ENCODE data around the gene RNU6-1. TPM values are rescaled to one million over a fixed set of nuclear protein-coding genes. Genes with fewer than 3 reads are reported as not detected.

The RNU6-1 gene
- total RNA-seq, 1 donor from 2014 or later = not detected

GRCh38 chr15:67799801-67800205, 40.0 kb downstream of the RNU6-1 start:
- H3K9ac ChIP-seq = no peak overlapping the region
- H3K4me1 Mint-ChIP-seq = peaks cover 19% of the 10 kb centered on the region
- peaks cover 14% of the 10 kb centered on the region for H3K36me3 Mint-ChIP-seq
- no peak overlapping the region for H3K4me3 ChIP-seq
- H3F3A ChIP-seq (ENCODE audit: low read depth) = peaks cover 7% of the 10 kb centered on the region
- no peaks in the 10 kb centered on the region for H4K20me1 ChIP-seq (ENCODE audit: low read depth)
- peaks cover 25% of the 10 kb centered on the region for H3K4me1 ChIP-seq
- H3K27me3 ChIP-seq = no peaks in the 10 kb centered on the region
- peaks cover 2% of the 10 kb centered on the region for H3K27me3 Mint-ChIP-seq (ENCODE audit: insufficient read depth, low read depth)
- no peaks in the 10 kb centered on the region for H3K79me2 ChIP-seq (ENCODE audit: low read depth)
- H3K27ac ChIP-seq = no peak overlapping the region
- no peak overlapping the region for H2AFZ ChIP-seq (replicated peaks)
- DNase-seq (ENCODE audit: low spot score) = no peak
- H3K9me3 ChIP-seq (ENCODE audit: low read depth) = peaks cover 8% of the 10 kb centered on the region
- H3K36me3 ChIP-seq = peaks cover 6% of the 10 kb centered on the region
- H3K4me2 ChIP-seq = no peak overlapping the region
- H3K9me3 Mint-ChIP-seq = peaks cover 9% of the 10 kb centered on the region
- H3K4me3 Mint-ChIP-seq = no peak overlapping the region
- TF ChIP-seq CTCF (IDR thresholded peaks at IDR 0.05) (no peak), EZH2phosphoT487 (IDR thresholded peaks at IDR 0.05) (no peak), EZH2 (IDR thresholded peaks at IDR 0.05) (no peak)
- no peak overlapping the region for H3K27ac Mint-ChIP-seq

- H3K27me3 Mint-ChIP-seq (ENCODE audit: insufficient read depth, low read depth) = peaks cover 2% of the 10 kb centered on the region
- H3K9me3 Mint-ChIP-seq = peaks cover 14% of the 10 kb centered on the region
- Histone ChIP-seq H3F3A (ENCODE audit: low read depth) (peaks cover 7% of the 10 kb centered on the region), H3K79me2 (ENCODE audit: low read depth) (no peaks in the 10 kb centered on the region), H3K4me3 (no peak overlapping the region), H3K27me3 (no peaks in the 10 kb centered on the region), H3K27ac (no peak overlapping the region), H3K9ac (peak overlapping the region; percentile 14), H3K9me3 (ENCODE audit: low read depth) (peaks cover 8% of the 10 kb centered on the region), H3K4me2 (peak overlapping the region; percentile 41), H2AFZ (replicated peaks) (no peak overlapping the region), H3K36me3 (peaks cover 10% of the 10 kb centered on the region), H3K4me1 (peaks cover 15% of the 10 kb centered on the region), H4K20me1 (ENCODE audit: low read depth) (no peaks in the 10 kb centered on the region)
- no peak overlapping the region for H3K27ac Mint-ChIP-seq
- TF ChIP-seq CTCF (IDR thresholded peaks at IDR 0.05) = no peak
- no peak for TF ChIP-seq EZH2phosphoT487 (IDR thresholded peaks at IDR 0.05)
- TF ChIP-seq EZH2 (IDR thresholded peaks at IDR 0.05) = no peak
- peaks cover 19% of the 10 kb centered on the region for H3K36me3 Mint-ChIP-seq
- H3K4me1 Mint-ChIP-seq = peaks cover 17% of the 10 kb centered on the region
- H3K4me3 Mint-ChIP-seq = no peak overlapping the region
- no peak for DNase-seq (ENCODE audit: low spot score)
Observed at GRCh38 chr15:67796196-67797127, 43.4 kb downstream of the RNU6-1 start.

- TF ChIP-seq CTCF (IDR thresholded peaks at IDR 0.05) (no peak), EZH2phosphoT487 (IDR thresholded peaks at IDR 0.05) (no peak), EZH2 (IDR thresholded peaks at IDR 0.05) (no peak)
- no peak overlapping the region for H3K4me3 ChIP-seq
- peaks cover 15% of the 10 kb centered on the region for H3K4me1 Mint-ChIP-seq
- H2AFZ ChIP-seq (replicated peaks) = no peak overlapping the region
- H3K27ac Mint-ChIP-seq = no peak overlapping the region
- no peaks in the 10 kb centered on the region for H3K27me3 ChIP-seq
- H3K9me3 ChIP-seq (ENCODE audit: low read depth) = peaks cover 8% of the 10 kb centered on the region
- no peaks in the 10 kb centered on the region for H4K20me1 ChIP-seq (ENCODE audit: low read depth)
- no peak overlapping the region for H3K9ac ChIP-seq
- peaks cover 7% of the 10 kb centered on the region for H3F3A ChIP-seq (ENCODE audit: low read depth)
- no peak overlapping the region for H3K27ac ChIP-seq
- H3K4me2 ChIP-seq = no peak overlapping the region
- H3K27me3 Mint-ChIP-seq (ENCODE audit: insufficient read depth, low read depth) = peaks cover 4% of the 10 kb centered on the region
- H3K9me3 Mint-ChIP-seq = peaks cover 14% of the 10 kb centered on the region
- H3K4me1 ChIP-seq = peaks cover 18% of the 10 kb centered on the region
- DNase-seq (ENCODE audit: low spot score) = no peak
- no peaks in the 10 kb centered on the region for H3K79me2 ChIP-seq (ENCODE audit: low read depth)
- H3K36me3 Mint-ChIP-seq = peaks cover 19% of the 10 kb centered on the region
- H3K4me3 Mint-ChIP-seq = no peak overlapping the region
- H3K36me3 ChIP-seq = peaks cover 10% of the 10 kb centered on the region
Observed at GRCh38 chr15:67794832-67795574, 44.8 kb downstream of the RNU6-1 start.
